GM21737 (cell line): ENCODE data around the gene NOL11.
"Not testable (repeated sequence)": the region's sequence is repeated elsewhere in the genome, so short reads cannot be mapped to it uniquely, and the experiment has no call there.

Source experiments
- ATAC-seq: cut with Tn5 transposase; IDR thresholded peaks from one replicate; pipeline ENCODE4 v1.9.1; 2021; ENCODE audit warnings: mild to moderate bottlenecking, moderate library complexity; ENCODE audit not compliant: unreplicated experiment

NOL11 gene

DNA sequence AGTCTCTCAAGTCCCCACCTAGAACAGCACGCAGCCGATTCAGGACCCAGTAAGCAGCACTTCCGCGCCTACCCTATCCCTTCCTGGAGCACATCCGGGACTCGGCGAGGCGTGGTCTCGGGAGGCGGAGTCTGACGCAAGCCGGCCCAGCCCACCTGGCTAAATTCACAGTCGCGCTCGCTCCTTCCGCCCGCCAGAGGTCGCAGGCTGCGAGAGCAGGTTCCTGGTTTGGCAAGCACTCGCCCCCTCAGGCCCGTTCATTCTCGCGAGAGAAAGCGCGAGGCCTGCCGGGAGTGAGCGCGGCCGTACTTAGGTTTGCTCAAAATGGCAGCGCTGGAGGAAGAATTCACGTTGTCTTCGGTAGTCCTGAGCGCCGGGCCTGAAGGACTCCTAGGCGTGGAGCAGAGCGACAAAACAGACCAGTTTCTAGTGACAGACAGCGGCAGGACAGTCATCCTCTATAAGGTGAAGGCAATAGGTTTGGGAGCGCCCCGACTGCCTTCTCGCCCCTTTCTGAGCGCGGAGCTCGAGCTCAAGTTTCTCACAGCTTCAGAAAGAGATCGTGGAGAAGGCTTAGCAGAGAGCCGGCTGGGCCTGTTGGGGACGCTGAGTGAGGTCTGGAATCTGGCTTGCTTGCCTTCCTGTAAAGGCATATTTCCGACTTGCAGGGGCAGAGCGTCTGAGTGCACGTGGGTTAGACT is at the start of gene NOL11:
TSS of gene NOL11 (plus strand) at position 313 of the 701 bp plus-strand sequence. CDS start at position 325, 12 bp downstream.
- peak; percentile 96 for ATAC-seq

DNA sequence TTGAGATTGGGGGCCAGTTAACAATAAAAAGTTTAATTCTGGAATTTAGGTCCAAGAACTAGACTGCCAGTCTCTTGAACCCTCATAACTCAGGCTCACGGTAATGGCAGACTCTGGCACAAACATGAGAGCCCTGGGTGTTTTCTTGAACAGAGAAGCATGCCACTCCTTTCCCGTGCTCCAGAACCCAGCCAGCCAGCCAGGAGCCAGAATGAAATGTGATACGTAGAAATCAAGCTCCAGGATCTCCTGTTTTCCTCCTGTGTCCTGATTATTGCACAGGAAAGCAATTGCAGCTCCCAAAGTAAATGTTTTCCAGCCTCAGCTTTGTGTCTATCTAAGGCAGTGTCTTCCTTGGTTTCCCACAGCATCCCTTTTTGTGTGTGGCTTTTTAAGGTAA is 46.2 kb upstream of the NOL11 start:
- ATAC-seq, result no peak

DNA sequence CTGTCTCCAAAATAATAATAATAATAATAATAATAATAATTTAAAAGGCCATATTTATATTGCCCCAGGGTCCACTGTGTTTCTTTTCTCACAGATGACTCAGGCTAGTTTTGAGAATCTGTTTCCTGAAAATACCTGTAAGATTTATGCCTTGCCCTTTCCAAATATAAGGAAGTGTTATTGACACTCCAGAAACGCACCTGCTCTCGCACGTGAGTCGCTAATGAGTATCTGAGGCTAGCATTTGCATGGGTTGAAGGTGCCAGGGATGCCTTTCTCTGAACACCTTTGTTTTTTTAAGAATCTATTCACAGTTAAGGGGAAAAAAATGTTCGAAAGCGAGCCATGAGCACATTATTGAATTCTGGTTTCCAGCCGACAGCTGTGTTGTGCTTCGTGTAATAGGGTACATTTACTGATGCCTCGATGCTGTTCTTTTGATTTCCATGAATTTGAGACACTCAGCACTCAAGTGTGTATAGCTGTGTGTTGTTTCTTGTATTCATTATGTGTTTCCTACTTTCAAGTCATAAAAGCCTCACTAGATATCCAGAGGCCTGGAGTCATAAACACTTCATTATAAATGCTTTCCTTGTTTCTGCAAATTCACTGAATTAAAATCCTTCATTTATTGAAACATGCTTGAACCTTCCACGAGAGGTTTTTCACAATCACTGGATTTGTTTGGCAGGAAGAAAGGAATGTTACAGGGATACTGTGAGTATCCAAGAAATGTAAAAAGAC is 45.0 kb upstream of the NOL11 start:
- no peak for ATAC-seq

DNA sequence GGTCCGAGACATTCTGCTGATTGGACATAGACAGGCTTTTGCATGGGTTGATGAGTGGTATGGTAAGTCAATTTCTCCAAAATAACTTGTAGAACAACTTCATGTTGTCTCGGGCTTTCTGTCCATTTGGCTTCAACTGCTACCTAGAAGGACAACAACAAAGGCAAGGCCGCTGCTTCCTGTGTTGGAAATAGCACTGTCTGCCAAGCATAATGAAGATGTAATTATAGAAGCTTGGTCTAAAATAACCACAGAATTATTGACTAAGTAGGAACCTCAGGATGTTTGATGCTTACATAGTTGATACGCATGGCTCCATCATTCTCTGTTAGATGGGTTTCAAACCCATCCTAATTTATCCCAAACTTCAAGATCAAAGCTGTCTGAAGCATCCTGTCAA is 42.3 kb upstream of the NOL11 start:
- ATAC-seq, result no peak

DNA sequence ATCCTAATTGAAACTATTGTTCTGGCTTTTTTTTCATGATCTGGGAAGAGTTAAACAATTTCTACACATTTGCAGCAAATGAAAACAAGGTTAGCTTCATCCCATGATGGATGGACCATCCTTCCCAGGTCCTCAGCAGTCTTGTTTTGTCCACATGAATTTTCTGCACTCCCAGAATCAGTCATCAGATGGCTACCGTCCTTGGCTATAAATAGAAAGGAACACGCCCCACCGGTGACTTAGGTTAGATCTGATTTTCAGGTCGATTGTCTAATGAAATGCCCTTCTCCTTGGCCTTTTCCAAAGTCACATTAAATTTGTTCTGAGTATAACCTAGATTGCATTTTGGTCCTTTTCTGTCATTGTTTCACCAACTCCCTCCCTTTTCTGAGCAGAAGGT is 41.4 kb upstream of the NOL11 start:
- no peak for ATAC-seq

DNA sequence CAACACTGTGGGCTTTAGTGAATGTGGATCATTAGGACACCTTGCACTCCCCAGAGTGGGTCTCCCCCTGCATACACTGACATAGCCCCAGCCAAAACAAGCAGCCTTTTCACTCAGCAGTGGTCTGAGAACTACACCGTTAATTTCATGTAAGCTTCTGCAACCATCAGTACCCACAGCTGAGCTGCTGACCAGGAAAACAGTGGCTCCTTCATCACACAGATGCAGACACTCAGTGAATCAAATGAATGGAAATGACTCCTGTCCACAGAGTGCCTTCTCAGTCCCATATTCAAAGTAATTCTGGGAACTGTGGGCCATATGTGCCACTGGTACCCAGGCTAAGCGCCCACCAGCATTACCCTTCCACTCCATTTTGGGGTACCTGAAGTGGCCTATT is 39.3 kb upstream of the NOL11 start:
- ATAC-seq, result no peak

DNA sequence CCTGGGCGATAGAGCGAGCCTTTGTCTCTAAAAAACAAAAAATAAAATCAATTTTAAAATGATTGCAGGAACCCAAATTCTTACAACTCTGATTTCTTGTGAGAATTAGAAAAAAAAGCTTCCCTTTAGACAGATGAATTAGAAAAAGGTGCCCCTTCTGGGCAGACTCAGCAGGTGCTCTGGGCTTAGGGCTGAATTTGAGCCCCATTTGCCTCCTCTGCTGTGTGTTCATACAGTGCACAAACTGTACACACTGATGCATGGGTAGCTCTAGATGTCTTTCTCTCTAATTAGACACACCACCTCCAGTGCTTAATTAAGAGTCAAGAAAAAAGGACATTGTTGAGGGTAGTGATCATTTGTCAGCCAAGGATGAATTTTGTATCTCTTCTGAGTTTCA is 38.5 kb upstream of the NOL11 start:
- ATAC-seq, result no peak

DNA sequence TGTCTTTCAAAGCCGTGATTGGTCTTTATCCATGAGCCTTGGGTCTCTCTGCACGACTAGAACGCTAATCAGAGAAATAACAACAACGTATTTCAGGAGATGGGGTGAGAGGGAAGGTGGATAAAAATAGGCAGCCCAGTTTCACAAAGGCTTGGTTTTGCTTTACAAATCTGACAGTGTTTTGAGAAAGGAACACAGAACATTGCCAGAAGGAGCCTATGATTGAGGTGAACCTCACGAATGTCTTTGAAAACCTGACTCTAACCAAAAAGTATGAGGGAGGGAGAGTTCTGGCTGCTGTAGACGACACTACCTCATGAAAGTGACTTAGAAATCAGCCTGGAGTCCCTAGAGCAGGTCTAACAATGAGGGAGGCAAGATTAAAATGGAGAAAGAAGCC is 38.0 kb upstream of the NOL11 start:
- no peak for ATAC-seq

DNA sequence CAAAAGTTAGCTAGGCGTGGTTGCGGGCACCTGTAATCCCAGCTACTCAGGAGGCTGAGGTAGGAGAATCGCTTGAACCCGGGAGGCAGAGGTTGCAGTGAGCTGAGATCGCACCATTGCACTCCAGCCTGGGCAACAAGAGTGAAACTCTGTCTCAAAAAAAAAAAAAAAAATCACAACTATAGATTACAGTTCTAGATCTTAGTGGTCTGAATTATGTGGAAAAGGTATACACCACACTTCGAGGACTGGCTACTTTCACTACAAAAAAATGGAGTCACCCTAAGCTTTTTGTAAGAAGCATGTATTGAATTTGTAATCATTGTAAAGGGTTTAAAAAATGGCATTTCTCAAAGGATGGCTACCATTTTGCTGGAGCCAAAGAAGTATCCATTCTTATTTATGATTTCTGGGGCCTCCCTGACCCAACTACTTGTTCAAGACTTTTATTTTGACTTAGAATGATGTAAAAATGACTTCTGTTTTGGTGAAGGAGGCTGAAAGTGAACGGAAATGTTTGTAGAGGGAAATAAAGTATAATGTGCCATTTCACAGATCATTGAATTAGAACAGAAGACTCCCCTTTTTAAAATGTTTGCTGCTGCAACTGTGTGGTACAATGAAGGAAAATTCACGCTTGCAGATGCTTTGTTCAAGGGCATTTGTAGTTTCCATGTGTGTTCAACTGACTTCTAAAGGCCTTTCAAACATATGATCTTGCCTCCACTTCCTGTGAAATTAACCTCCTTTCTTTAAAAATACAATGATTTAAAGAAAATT is 37.1 kb upstream of the NOL11 start:
- no peak for ATAC-seq

DNA sequence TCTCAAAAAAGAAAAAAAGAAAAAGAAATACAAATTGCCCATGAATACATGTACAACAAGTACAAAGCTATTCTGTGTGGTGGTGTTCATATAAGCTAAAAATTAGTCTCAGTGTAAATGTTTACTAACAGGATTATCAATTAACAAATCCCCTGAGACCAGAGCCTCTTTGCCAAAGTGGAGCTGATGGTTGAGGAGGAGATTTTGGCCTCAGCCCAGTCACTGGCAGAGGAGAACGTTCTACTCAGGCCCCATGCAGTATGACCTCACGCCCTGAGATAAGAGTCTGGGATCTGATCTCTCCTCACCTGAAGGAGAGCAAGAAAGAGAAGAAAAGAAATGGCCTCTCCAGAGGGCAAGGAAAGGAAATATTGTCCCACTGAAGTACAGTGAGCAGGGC is 35.5 kb upstream of the NOL11 start:
- ATAC-seq, result no peak

DNA sequence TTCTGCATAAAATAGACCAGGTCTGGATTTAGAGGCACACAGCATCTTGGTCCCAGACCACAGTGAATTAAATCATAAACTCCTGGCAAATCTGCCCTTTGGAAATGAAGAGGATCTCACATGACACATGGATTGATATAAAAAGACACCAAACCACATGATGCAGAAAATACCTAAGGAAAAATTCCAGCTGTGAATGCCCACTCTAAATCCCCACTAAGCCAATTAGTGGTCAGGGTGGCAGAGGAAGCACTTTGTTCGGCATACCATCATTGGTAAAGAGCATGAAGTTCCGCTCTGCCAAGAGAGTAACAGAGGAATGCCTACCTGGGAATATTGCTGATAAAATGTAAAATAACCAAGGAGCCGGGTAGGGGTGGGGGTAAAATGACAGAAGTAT is 32.4 kb upstream of the NOL11 start:
- ATAC-seq, result no peak

DNA sequence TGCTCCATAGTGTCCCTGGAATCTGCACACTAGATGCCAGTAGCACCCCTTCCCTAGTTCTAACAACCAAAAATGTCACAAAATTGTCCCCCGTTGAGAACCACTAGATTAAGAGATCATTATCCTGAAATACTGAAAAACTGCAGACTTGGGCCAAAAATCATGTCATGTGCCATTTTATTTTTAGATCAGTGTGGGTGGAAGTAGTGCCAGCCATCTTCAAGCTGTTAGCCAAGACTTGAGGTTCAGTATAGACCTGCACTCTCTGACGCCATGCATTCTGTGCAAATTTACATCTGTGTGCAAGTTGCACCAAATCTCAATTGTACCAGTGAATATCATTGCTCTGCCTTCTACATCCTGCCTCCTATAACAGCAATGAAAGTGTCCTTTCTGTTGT is 31.5 kb upstream of the NOL11 start:
- ATAC-seq, result no peak

DNA sequence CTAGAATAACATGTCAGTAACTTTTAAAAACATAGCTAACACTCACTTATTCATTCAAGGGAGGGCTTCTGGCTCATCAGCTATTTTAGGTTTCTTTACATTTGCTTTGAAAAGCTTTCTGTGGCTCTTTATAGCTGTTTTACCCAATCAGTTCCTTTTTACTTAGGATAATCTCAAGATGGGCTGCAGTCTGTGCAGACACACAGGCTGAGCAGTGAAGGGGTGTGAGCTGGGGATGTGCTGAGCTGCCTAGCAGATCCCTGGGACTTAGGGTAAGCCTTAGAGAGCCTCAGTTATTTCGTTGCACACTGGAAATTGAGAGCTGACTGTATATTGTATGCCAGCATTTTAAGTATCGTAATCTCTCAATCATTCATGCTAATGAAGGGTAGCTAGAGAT is 30.2 kb upstream of the NOL11 start:
- ATAC-seq, result no peak

DNA sequence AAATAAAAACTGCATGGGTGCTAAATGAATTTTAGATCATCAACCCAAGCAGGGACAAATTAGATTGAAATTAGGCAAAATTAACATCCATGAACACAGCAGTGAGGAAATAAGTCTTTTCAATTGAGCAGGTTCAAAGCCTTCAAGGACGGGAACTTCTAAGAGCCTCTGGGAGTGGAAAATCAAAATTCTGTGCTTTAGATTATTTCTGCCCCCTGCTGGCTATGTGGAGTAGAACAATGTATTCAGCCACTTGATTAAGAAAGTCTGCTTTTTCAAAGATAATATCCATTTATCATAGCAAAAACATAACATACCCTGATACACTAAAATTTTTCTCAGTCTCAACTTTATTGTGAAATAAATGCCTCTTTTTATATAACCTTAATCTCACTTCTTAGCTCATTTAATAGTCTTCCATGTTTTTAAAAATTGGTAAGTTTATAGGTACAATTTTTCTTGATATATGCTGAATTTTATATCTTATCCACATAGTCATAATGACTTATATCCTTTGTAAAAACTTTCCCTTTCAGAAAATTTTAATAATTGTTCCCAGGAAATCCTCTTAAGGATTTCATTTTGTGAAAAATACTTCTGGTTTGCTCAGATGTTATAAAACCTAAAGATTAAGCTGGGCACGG is 28.1 kb upstream of the NOL11 start:
- no peak for ATAC-seq

DNA sequence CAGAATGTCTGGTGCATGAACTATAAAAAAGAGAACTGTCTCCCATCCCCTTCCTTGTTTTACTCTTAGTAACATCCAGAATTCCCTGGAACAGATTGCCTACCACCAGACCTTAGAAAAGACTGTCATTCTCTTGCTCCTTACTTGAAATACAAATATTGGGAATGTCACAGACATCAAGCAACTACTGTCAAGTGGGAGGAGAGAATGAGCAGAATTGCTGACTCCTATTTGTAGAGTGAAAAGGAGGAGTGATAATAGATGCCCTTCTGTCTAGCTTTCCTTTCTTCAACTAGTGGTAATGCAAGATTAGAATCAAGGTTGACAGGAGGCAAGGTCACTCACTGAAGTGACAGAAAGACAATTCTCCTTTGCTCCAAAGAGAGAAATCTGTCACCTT is 23.9 kb upstream of the NOL11 start:
- ATAC-seq, result no peak

DNA sequence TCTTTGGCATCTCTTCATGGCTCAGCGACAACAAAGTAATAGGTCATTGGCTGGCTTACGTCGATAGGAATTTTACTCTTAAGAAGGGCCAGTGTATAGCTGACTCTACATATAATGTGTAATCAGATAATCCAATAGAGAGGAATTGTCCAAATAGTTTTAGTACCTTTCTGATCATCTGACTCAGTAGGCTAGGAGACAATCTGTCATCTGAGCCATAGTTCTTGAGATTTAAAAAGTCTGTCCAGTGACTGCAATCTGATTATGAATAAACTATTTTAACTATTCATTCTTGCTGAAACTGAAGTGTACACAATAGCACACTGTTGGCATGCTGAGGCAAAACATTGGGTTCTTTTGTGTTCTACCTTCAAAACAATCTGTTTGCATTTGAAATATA is 21.4 kb upstream of the NOL11 start:
- ATAC-seq, result no peak

DNA sequence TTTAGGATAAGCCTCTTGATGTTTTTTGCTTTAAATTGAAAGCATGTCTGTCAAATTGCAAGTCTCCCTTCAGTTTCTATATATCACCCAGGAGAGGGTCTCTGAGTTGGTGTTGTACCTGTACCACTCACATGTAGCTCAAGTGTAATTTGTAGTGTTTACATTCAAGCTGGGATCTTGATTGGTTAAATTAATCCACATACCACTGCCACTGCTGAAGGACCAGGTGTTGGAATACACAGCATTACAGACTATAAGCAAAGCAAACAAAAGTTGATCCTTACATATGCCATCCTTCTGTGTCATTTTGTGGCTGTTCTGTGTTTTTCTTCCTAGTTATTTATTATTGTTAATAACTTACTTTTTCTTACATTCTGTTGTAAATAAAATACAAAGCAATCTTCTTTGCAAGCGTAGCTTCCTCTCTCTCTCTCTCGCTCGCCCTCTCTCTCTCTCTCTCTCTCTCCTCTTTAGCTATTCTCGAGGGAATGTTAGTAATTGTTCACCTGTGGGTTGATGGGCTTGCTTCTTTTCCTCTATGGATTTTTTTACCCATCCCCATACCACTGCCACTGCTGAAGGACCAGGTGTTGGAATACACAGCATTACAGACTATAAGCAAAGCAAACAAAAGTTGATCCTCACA is 20.8 kb upstream of the NOL11 start:
- no peak for ATAC-seq

DNA sequence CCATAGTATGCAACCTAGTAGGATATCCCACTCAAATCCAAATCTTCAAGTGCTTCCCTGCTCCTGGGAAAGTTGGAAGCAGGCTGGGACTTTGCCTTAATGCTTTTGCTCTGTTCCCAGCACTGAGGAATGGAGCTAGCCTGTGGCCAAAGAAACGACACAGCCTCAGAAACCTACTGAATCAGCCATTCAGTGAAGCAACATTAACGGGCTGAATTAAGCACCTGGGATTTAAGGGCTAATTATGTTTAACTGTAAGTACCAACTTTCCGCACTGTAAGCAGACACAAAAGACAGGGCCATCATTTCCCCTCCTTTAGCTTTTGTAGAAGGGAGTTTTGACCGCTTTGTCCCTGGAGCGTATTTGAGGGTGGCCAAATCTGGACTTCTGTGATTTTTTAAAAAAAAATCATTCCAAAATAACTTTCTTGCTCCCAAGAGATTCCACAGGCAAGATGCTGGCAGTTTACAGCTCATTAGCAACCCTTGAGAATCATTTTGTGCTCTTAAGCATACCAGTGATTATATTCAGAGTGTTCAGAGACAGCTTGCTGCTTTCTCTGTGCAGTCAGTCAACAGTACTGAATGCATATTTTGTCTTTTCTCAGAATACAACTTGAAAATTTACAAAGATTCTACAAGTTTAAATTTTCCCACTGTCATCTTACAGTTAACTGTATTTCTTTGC is 17.6 kb upstream of the NOL11 start:
- no peak for ATAC-seq

DNA sequence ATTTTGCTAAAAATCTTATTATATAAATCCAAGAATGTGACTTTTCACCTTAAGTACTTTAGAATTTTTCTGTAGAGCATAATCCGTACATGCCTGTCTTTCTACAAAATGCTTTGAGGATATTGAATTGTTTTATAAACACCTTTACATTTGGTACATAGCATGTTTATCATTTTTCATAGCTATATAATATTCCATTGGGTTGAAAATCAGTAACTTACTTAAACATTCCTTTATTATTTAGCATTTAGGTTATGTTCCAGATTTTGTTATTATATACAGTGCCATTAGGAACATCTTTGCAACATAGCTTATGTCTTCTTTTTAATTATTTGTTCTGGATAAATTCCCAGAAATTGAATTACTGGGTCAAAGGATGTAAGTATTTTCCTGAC is 17.0 kb upstream of the NOL11 start:
- no peak for ATAC-seq

DNA sequence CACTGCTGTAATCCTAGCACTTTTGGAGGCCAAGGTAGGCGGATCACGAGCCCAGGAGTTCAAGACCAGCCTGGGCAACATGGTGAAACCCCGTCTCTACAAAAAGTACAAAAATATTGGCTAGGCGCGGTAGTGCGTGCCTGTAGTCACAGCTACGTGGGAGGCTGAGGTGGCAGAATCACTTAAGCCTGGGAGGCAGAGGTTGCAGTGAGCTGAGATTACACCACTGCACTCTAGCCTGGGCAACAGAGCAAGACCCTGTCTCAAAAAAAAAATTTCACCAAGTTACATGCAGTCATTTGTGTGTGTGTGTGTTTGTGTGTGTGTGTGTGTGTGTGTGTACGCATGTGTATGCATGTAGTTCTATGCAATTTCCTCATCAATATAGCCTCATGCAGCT is 14.9 kb upstream of the NOL11 start:
- ATAC-seq, result not testable (repeated sequence)
